Neural crest cell (in vitro differentiated cells): ENCODE measurements around the gene ENOSF1. TPM values are rescaled to one million over a fixed set of nuclear protein-coding genes. Genes with fewer than 3 reads are reported as not detected.
A peak's percentile ranks its signal among the peaks of the same experiment; 100 is the strongest.

Experiments
- DNase-seq: peaks from one replicate; pipeline ENCODE4 v3.0.0; 2021; ENCODE audit warnings: low read depth, mixed read lengths, low spot score
- H3K27ac Mint-ChIP-seq: one replicate; pipeline ENCODE4 v1.8.0; 2021; ENCODE audit warnings: mild to moderate bottlenecking, mixed read lengths; ENCODE audit not compliant: unreplicated experiment
- H3K27me3 Mint-ChIP-seq: 2 replicates; pipeline ENCODE4 v1.8.0; 2021; ENCODE audit warnings: low read depth, mild to moderate bottlenecking, mixed read lengths
- H3K36me3 Mint-ChIP-seq: 2 replicates; pipeline ENCODE4 v1.8.0; 2021; ENCODE audit warnings: low read depth, mild to moderate bottlenecking, mixed read lengths
- H3K4me1 Mint-ChIP-seq: 2 replicates; pipeline ENCODE4 v1.8.0; 2021; ENCODE audit warnings: mixed read lengths
- H3K4me3 Mint-ChIP-seq: one replicate; pipeline ENCODE4 v1.8.0; 2021; ENCODE audit warnings: mild to moderate bottlenecking, mixed read lengths
- H3K9me3 Mint-ChIP-seq: 2 replicates; pipeline ENCODE4 v1.8.0; 2021; ENCODE audit warnings: mixed read lengths
- total RNA-seq: library from RNA; stranded (reverse); gene quantifications from 2 replicates; pipeline ENCODE4 v1.2.1, GENCODE V29; 2021
- TF ChIP-seq, protein P1 (sequence below): fragments of 200-600 bp; sonication (generic); conservative IDR thresholded peaks from 2 replicates; pipeline ENCODE4 v1.5.0; 2021; ENCODE audit warnings: antibody characterized with exemption, mild to moderate bottlenecking

ENOSF1 gene
- total RNA-seq, 1 donor from 2014 or later: 78.6 TPM

DNA sequence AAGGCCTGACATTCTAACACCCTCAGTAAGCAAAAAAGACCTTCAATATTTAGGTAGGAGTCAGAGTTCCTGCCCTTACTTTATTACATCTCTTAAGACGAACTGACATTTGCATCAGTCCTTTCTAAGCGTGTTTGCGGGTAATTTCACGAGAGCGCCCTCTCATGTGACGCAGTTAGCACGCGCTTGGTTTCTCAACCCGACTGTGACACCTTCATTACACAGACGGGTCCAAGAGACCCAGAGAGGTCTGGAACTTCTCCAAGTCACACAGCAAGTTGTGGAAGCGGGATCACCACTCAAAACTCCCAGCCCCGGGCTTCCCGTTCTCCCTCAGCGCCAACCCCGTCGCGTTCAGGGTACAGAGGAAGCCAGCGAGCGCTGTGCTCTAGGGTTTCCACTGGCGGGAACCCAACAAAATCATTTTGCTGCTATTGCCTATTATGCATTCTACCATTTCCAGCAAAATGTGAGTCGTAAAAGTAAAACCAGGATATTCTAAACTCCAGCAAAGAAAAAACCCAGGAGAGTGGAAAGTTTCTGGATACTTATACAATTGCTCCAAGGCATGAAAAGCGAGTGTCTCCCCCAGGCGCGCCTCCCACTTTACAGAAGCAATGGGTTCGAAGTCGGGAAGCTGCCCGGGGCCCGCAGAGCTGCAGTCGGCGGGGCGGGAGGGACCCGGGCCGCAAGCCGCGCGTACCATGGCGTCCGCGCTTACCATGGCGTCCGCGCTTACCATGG, 601 bp downstream of the ENOSF1 start:
- Mint-ChIP-seq H3K4me3 (peak overlapping the region; percentile 89), H3K36me3 (peaks cover 4% of the 10 kb centered on the region), H3K27ac (peak overlapping the region; percentile 57), H3K4me1 (peaks cover 26% of the 10 kb centered on the region), H3K9me3 (no peaks in the 10 kb centered on the region), H3K27me3 (no peaks in the 10 kb centered on the region)
- DNase-seq: peak; percentile 19
- TF ChIP-seq, protein P1, sequence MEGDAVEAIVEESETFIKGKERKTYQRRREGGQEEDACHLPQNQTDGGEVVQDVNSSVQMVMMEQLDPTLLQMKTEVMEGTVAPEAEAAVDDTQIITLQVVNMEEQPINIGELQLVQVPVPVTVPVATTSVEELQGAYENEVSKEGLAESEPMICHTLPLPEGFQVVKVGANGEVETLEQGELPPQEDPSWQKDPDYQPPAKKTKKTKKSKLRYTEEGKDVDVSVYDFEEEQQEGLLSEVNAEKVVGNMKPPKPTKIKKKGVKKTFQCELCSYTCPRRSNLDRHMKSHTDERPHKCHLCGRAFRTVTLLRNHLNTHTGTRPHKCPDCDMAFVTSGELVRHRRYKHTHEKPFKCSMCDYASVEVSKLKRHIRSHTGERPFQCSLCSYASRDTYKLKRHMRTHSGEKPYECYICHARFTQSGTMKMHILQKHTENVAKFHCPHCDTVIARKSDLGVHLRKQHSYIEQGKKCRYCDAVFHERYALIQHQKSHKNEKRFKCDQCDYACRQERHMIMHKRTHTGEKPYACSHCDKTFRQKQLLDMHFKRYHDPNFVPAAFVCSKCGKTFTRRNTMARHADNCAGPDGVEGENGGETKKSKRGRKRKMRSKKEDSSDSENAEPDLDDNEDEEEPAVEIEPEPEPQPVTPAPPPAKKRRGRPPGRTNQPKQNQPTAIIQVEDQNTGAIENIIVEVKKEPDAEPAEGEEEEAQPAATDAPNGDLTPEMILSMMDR: no peak

DNA sequence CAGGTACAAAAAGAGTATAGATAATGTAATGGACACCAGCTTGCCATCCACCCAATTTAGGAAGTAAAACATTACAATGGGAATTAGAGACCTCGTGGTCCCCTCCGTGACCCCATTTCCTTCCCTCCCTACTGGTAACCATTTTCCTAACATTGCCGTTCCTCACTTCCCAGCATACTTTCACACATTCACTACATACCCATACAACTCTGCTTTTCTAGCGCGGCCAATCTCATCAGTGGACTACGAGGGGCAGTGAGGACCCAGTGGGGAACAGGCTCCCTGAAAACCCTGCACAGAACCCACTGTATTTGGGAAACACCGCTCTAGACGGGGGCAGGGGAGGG, 1.1 kb downstream of the ENOSF1 start:
- H3K9me3 Mint-ChIP-seq: no peaks in the 10 kb centered on the region
- no peak overlapping the region for H3K27ac Mint-ChIP-seq
- no peak for DNase-seq
- TF ChIP-seq, protein P1: no peak
- no peaks in the 10 kb centered on the region for H3K27me3 Mint-ChIP-seq
- peaks cover 6% of the 10 kb centered on the region for H3K36me3 Mint-ChIP-seq
- peak overlapping the region; percentile 89 for H3K4me3 Mint-ChIP-seq
- peaks cover 29% of the 10 kb centered on the region for H3K4me1 Mint-ChIP-seq

DNA sequence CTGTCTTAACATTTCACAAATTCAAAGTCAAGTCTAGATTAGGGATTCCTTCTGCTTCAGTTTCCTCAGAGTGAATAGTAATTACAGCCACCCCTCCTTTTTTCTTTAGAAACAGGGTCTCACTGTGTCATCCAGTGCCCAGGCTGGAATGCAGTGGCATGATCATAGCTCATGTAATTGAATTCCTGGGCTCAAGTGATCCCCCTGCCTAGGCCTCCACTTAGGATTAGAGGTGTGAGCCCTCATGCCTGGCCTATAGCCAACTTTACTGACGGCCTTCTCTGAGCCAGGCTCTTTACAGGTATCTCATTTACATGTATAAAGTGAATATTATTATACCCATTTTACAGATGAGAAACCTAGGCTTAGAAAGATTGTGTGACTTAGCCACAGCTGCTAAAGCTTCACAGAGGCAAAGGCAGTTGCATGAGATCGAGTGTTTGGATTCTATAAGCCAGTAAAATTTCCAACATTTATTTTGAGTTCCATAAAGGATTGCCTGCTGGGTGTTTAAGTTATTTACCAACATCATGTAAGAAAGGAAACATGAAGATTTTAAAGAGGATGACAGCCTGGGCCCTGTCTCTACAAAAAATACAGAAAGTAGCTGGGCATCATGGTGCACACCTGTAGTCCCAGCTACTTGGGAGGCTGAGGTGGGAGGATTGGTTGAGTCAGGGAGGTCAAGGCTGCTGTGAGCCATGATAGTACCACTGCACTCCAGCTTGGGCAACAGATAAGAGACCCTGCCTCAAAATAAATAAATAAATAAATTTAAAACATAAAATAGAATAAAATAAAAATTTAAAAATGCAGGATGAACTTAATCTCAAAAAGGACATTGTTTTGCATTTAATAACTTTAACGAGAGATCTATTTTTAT, 1.8 kb downstream of the ENOSF1 start:
- Mint-ChIP-seq H3K9me3 (no peaks in the 10 kb centered on the region), H3K36me3 (peaks cover 6% of the 10 kb centered on the region), H3K4me3 (peak overlapping the region; percentile 89), H3K4me1 (peaks cover 34% of the 10 kb centered on the region), H3K27ac (peak overlapping the region; percentile 35), H3K27me3 (no peaks in the 10 kb centered on the region)
- TF ChIP-seq, protein P1: no peak
- DNase-seq: no peak

DNA sequence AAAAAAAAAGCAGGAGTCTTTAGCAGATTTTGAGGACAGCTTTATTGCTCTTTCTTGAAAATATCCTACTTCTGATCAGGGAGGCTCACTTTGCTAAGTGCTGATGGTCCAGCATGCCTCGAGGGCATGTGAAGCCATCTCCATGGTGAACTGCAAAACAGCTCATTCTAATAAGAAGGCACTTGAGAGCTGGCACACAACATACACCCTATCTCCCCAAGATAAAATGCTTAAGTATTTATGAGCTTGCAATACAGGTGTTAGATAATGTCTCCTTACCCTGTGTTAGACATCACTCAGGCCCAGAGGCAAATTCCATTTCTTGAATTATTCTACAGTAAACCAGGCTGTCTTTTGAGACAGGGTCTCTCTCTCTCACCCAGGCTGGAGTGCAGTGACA, 2.7 kb downstream of the ENOSF1 start:
- peaks cover 6% of the 10 kb centered on the region for H3K36me3 Mint-ChIP-seq
- H3K27ac Mint-ChIP-seq: no peak overlapping the region
- no peaks in the 10 kb centered on the region for H3K9me3 Mint-ChIP-seq
- DNase-seq: no peak
- peaks cover 34% of the 10 kb centered on the region for H3K4me1 Mint-ChIP-seq
- peak overlapping the region; percentile 51 for H3K4me3 Mint-ChIP-seq
- no peaks in the 10 kb centered on the region for H3K27me3 Mint-ChIP-seq
- TF ChIP-seq, protein P1: no peak

DNA sequence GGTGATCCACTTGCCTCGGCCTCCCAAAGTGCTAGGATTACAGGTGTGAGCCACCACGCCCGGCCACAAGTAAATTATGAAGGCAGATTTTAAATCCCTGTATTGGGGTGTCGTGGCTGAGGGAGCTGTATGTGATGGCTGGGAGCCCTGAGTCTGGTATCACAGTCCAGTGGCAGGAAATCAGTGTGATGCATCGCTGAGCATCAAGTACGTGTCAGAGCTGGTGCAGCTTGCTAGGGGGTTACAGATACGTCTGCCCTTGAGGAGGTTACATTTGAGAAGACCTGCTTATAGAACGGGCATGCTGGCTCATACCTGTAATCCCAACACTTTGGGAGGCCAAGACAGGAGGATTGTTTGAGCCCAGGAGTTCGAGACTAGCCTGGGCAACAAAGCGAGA, 4.3 kb downstream of the ENOSF1 start:
- Mint-ChIP-seq H3K9me3 (no peaks in the 10 kb centered on the region), H3K36me3 (peaks cover 6% of the 10 kb centered on the region), H3K4me1 (peaks cover 34% of the 10 kb centered on the region), H3K27me3 (no peaks in the 10 kb centered on the region), H3K27ac (no peak overlapping the region), H3K4me3 (peak overlapping the region; percentile 51)
- DNase-seq: no peak
- TF ChIP-seq, protein P1: no peak
